Measurements from ENCODE around the gene DNASE2. TPM values are rescaled to one million over a fixed set of nuclear protein-coding genes. Genes with fewer than 3 reads are reported as not detected.

DNASE2 gene
- total and polyA plus RNA-seq, 2 experiments from 2014 or later = 26.0 to 54.7 TPM

- H3K9me3 ChIP-seq (ENCODE audit: low read depth) = no peaks in the 10 kb centered on the region
- peak overlapping the region; percentile 45 for H3K27ac ChIP-seq
- H3K36me3 ChIP-seq = no peaks in the 10 kb centered on the region
- peaks cover 4% of the 10 kb centered on the region for H3K4me1 ChIP-seq (ENCODE audit: low read depth)
- DNase-seq (ENCODE audit: low read depth in 1 of 2, low spot score in 1 of 2) = peak; percentile 72 to 91
- TF ChIP-seq CTCF (IDR thresholded peaks at IDR 0.05; ENCODE audit: low read depth, low read length) = no peak
- no peaks in the 10 kb centered on the region for H3K27me3 ChIP-seq
- H3K4me3 ChIP-seq = peak overlapping the region; percentile 35
Observed at GRCh38 chr19:12867120-12868099, 13.8 kb downstream of the DNASE2 start.

DNA sequence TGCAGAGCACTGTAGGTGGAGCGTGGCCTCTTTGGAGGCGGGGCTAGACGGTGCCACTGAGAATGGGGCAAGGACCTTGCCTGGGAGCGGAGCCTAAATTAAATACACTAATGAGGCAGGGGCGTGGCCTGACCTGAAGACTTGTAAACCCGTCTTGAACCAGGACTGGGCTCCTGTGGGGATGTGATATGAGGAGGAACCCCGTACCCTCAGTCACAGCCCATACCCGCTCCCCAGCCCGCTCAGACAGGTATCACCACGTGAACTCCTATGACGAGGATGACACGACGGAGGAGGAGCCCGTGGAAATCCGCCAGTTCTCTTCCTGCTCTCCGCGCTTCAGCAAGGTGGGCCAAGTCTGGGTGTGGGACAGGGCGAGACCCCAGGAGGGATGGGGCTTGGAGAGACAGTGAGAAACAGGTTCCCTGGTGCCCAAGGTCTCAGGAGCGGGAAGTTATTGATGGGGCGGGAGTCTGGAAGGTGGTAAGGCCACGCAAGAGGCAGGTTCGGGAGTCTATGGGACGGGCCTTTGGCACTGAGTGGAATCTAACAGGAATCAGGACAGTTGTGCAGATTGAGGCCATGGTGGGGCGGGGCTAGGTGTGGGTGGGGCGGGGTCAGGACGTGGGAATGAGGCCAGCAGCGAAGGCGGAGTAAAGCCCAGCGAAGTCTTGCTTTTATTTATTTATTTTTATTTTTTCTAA is 14.7 kb downstream of the DNASE2 start:
- Histone ChIP-seq H3K4me3 (no peak overlapping the region), H3K27me3 (no peaks in the 10 kb centered on the region), H3K36me3 (no peaks in the 10 kb centered on the region), H3K9me3 (ENCODE audit: low read depth) (no peaks in the 10 kb centered on the region), H3K27ac (no peak overlapping the region), H3K4me1 (ENCODE audit: low read depth) (peaks cover 4% of the 10 kb centered on the region)
- no peak for TF ChIP-seq CTCF (IDR thresholded peaks at IDR 0.05; ENCODE audit: low read depth, low read length)
- DNase-seq (ENCODE audit: low read depth in 1 of 2, low spot score in 1 of 2) = no peak

DNA sequence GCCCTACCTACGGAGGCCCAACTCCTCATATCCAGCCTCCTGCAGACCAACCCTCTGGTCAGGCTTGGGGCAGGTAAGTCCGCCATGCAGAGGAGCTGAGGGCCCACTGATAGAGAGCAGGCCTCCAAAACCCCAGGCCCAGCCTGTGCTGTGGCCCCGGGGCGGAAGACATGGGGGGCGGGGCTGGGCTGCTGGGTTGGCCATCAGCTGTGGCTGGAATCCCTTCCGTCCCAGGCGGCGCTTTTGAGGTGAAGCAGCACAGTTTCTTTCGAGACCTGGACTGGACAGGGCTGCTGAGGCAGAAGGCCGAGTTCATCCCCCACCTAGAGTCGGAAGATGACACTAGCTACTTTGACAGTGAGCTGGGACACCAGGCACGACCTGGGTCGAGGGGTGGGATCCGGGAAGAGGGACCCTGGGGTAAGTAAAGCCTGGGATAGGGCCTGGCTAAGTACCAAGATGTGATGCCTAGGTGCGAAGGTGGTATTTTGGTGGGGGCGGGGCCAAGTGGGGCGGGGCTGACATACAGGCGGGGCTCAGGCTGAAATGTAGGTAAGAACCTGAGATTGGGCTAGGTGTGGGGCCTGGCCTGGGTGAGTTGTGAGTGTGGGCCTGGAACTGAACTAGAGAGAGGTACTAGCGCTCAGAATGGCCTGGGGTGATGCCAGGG is 15.4 kb downstream of the DNASE2 start:
- Histone ChIP-seq H3K36me3 (no peaks in the 10 kb centered on the region), H3K27me3 (no peaks in the 10 kb centered on the region), H3K4me1 (ENCODE audit: low read depth) (peaks cover 4% of the 10 kb centered on the region), H3K27ac (no peak overlapping the region), H3K4me3 (no peak overlapping the region), H3K9me3 (ENCODE audit: low read depth) (no peaks in the 10 kb centered on the region)
- no peak for DNase-seq (ENCODE audit: low read depth in 1 of 2, low spot score in 1 of 2)
- no peak for TF ChIP-seq CTCF (IDR thresholded peaks at IDR 0.05; ENCODE audit: low read depth, low read length)

- TF ChIP-seq CTCF (IDR thresholded peaks at IDR 0.05; ENCODE audit: low read depth, low read length) = no peak
- Histone ChIP-seq H3K4me3 (no peak overlapping the region), H3K36me3 (no peaks in the 10 kb centered on the region), H3K27me3 (no peaks in the 10 kb centered on the region), H3K4me1 (ENCODE audit: low read depth) (peaks cover 4% of the 10 kb centered on the region), H3K27ac (no peak overlapping the region), H3K9me3 (ENCODE audit: low read depth) (no peaks in the 10 kb centered on the region)
- DNase-seq (ENCODE audit: low read depth in 1 of 2, low spot score in 1 of 2) = no peak
Observed at GRCh38 chr19:12864721-12865715, 16.2 kb downstream of the DNASE2 start.
